H7 (cell line): ENCODE data around the gene FRYL. TPM values are rescaled to one million over a fixed set of nuclear protein-coding genes. Genes with fewer than 3 reads are reported as not detected.
A peak's percentile ranks its signal among the peaks of the same experiment; 100 is the strongest.

Experiments used
- DNase-seq: peaks from one replicate; pipeline ENCODE4 v3.0.0; 2012
- H3K27me3 ChIP-seq: 2 replicates; pipeline ENCODE4 v1.6.0; 2011; ENCODE audit warnings: mild to moderate bottlenecking, low read length; ENCODE audit not compliant: control insufficient read depth, insufficient read depth
- H3K36me3 ChIP-seq: replicated peaks from 2 replicates; pipeline ENCODE4 v1.5.1; 2011; ENCODE audit warnings: low read length; ENCODE audit not compliant: control insufficient read depth, insufficient read depth
- H3K4me3 ChIP-seq: 2 replicates; pipeline ENCODE4 v1.5.1; 2011; ENCODE audit warnings: low read depth, mild to moderate bottlenecking, control low read depth, low read length, moderate library complexity; ENCODE audit not compliant: insufficient read depth
- total RNA-seq: library from RNA; depleted of rRNA; stranded (reverse); fragments of >200 nt; shearing (Covaris generic); gene quantifications from 2 replicates; pipeline ENCODE4 v1.2.3, GENCODE V29; 2014

The FRYL gene
- total RNA-seq, 1 experiment from 2014 or later = 24.3 TPM

- no peak for DNase-seq
- no peaks in the 10 kb centered on the region for H3K36me3 ChIP-seq
- no peak overlapping the region for H3K4me3 ChIP-seq
- H3K27me3 ChIP-seq = no peaks in the 10 kb centered on the region
Observed at GRCh38 chr4:48634688-48635308, 145.3 kb downstream of the FRYL start.

- H3K27me3 ChIP-seq = no peaks in the 10 kb centered on the region
- no peak overlapping the region for H3K4me3 ChIP-seq
- no peaks in the 10 kb centered on the region for H3K36me3 ChIP-seq
- DNase-seq = no peak
Observed at GRCh38 chr4:48633657-48634056, 146.4 kb downstream of the FRYL start.

GRCh38 chr4:48629458-48629857 lies 150.6 kb downstream of the FRYL start:
- DNase-seq = no peak
- Histone ChIP-seq H3K27me3 (no peaks in the 10 kb centered on the region), H3K36me3 (no peaks in the 10 kb centered on the region), H3K4me3 (no peak overlapping the region)

- no peaks in the 10 kb centered on the region for H3K36me3 ChIP-seq
- DNase-seq = no peak
- H3K27me3 ChIP-seq = no peaks in the 10 kb centered on the region
- no peak overlapping the region for H3K4me3 ChIP-seq
Observed at GRCh38 chr4:48623182-48623780, 156.8 kb downstream of the FRYL start.

GRCh38 chr4:48620831-48621230 lies 159.2 kb downstream of the FRYL start:
- Histone ChIP-seq H3K4me3 (no peak overlapping the region), H3K36me3 (no peaks in the 10 kb centered on the region; the same call in 1 of the 2 replicates), H3K27me3 (no peaks in the 10 kb centered on the region)
- DNase-seq = no peak

GRCh38 chr4:48620093-48620492 lies 160.0 kb downstream of the FRYL start:
- no peaks in the 10 kb centered on the region; the same call in 1 of the 2 replicates for H3K36me3 ChIP-seq
- no peak for DNase-seq
- H3K27me3 ChIP-seq = no peaks in the 10 kb centered on the region
- H3K4me3 ChIP-seq = no peak overlapping the region

- Histone ChIP-seq H3K36me3 (no peaks in the 10 kb centered on the region; the same call in 1 of the 2 replicates), H3K27me3 (no peaks in the 10 kb centered on the region), H3K4me3 (no peak overlapping the region)
- no peak for DNase-seq
Observed at GRCh38 chr4:48604527-48604926, 175.6 kb downstream of the FRYL start.

- no peak for DNase-seq
- Histone ChIP-seq H3K27me3 (no peaks in the 10 kb centered on the region), H3K36me3 (no peaks in the 10 kb centered on the region; the same call in 1 of the 2 replicates), H3K4me3 (no peak overlapping the region)
Observed at GRCh38 chr4:48604041-48604440, 176.0 kb downstream of the FRYL start.

- H3K4me3 ChIP-seq = no peak overlapping the region
- no peak for DNase-seq
- no peaks in the 10 kb centered on the region; the same call in 1 of the 2 replicates for H3K36me3 ChIP-seq
- no peaks in the 10 kb centered on the region for H3K27me3 ChIP-seq
Observed at GRCh38 chr4:48603366-48604003, 176.6 kb downstream of the FRYL start.

GRCh38 chr4:48602763-48603162 lies 177.3 kb downstream of the FRYL start:
- Histone ChIP-seq H3K27me3 (no peaks in the 10 kb centered on the region), H3K4me3 (no peak overlapping the region), H3K36me3 (no peaks in the 10 kb centered on the region; the same call in 1 of the 2 replicates)
- no peak for DNase-seq

- H3K27me3 ChIP-seq = no peaks in the 10 kb centered on the region
- H3K4me3 ChIP-seq = no peak overlapping the region
- H3K36me3 ChIP-seq = no peaks in the 10 kb centered on the region; the same call in 1 of the 2 replicates
- no peak for DNase-seq
Observed at GRCh38 chr4:48602222-48602621, 177.9 kb downstream of the FRYL start.

GRCh38 chr4:48596336-48596735 lies 183.7 kb downstream of the FRYL start:
- H3K27me3 ChIP-seq = no peaks in the 10 kb centered on the region
- no peak overlapping the region for H3K4me3 ChIP-seq
- H3K36me3 ChIP-seq = no peaks in the 10 kb centered on the region; the same call in 1 of the 2 replicates
- DNase-seq = no peak

GRCh38 chr4:48594180-48594579 lies 185.9 kb downstream of the FRYL start:
- Histone ChIP-seq H3K27me3 (no peaks in the 10 kb centered on the region), H3K36me3 (peaks cover 4% of the 10 kb centered on the region), H3K4me3 (no peak overlapping the region)
- DNase-seq = peak; percentile 20

GRCh38 chr4:48591372-48591771 lies 188.7 kb downstream of the FRYL start:
- DNase-seq = no peak
- Histone ChIP-seq H3K36me3 (peaks cover 4% of the 10 kb centered on the region), H3K27me3 (no peaks in the 10 kb centered on the region), H3K4me3 (no peak overlapping the region)

GRCh38 chr4:48590884-48591283 lies 189.2 kb downstream of the FRYL start:
- H3K27me3 ChIP-seq = no peaks in the 10 kb centered on the region
- H3K4me3 ChIP-seq = no peak overlapping the region
- H3K36me3 ChIP-seq = peaks cover 4% of the 10 kb centered on the region
- DNase-seq = no peak
